Osteoblast (primary cell): ENCODE results near the gene PPP2CA. TPM values are rescaled to one million over a fixed set of nuclear protein-coding genes. Genes with fewer than 3 reads are reported as not detected.

Experiments used
- DNase-seq: peaks from one replicate; pipeline ENCODE4 v3.0.0; 2011; ENCODE audit warnings: low spot score, mixed read lengths; ENCODE audit not compliant: insufficient read length; ENCODE audit errors: missing footprints
- H2AFZ ChIP-seq: 2 replicates; pipeline ENCODE4 v1.6.0; 2011; ENCODE audit warnings: mild to moderate bottlenecking, low read length
- H3K27ac ChIP-seq: 2 replicates; pipeline ENCODE4 v1.5.1; 2011; ENCODE audit warnings: mild to moderate bottlenecking, low read depth, low read length, moderate library complexity
- H3K27me3 ChIP-seq: 2 replicates; pipeline ENCODE4 v1.6.0; 2012; ENCODE audit warnings: mild to moderate bottlenecking, control low read depth, inconsistent platforms, low read length, moderate library complexity; ENCODE audit not compliant: insufficient read depth
- H3K36me3 ChIP-seq: 2 replicates; pipeline ENCODE4 v1.5.1; 2011; ENCODE audit warnings: mild to moderate bottlenecking, low read length, control low read depth, moderate library complexity; ENCODE audit not compliant: insufficient read depth
- H3K4me1 ChIP-seq: 2 replicates; pipeline ENCODE4 v1.5.1; 2011; ENCODE audit warnings: mild to moderate bottlenecking, low read length, control low read depth, moderate library complexity; ENCODE audit not compliant: insufficient read depth
- H3K4me2 ChIP-seq: 2 replicates; pipeline ENCODE4 v1.6.0; 2011; ENCODE audit warnings: mild to moderate bottlenecking, low read length; ENCODE audit not compliant: insufficient read depth
- H3K4me3 ChIP-seq: fragments of 200-600 bp; sonication (generic); 3 replicates; pipeline ENCODE4 v1.5.1; 2012; ENCODE audit warnings: mild to moderate bottlenecking, low read length, inconsistent platforms; ENCODE audit not compliant: insufficient read depth
- H3K79me2 ChIP-seq: 2 replicates; pipeline ENCODE4 v1.6.0; 2012; ENCODE audit warnings: mild to moderate bottlenecking, low read length, control low read depth, inconsistent platforms; ENCODE audit not compliant: insufficient read depth
- H3K9me3 ChIP-seq: 2 replicates; pipeline ENCODE4 v1.5.1; 2011; ENCODE audit warnings: low read depth, low read length, control low read depth
- H4K20me1 ChIP-seq: 2 replicates; pipeline ENCODE4 v1.6.0; 2012; ENCODE audit warnings: mild to moderate bottlenecking, low read length, control low read depth; ENCODE audit not compliant: insufficient read depth
- total RNA-seq: library from RNA; depleted of rRNA; stranded (reverse); fragments of >200 nt; gene quantifications from 2 replicates; pipeline ENCODE4 v1.2.3, GENCODE V29; 2012
- TF ChIP-seq, protein P1 (sequence below): IDR thresholded peaks from 2 replicates; pipeline ENCODE4 v1.5.1; 2011; ENCODE audit warnings: mild to moderate bottlenecking, low read depth, low read length, moderate library complexity; ENCODE audit errors: extremely low read depth

PPP2CA gene
- total RNA-seq, 1 donor: 55.4 TPM

DNA sequence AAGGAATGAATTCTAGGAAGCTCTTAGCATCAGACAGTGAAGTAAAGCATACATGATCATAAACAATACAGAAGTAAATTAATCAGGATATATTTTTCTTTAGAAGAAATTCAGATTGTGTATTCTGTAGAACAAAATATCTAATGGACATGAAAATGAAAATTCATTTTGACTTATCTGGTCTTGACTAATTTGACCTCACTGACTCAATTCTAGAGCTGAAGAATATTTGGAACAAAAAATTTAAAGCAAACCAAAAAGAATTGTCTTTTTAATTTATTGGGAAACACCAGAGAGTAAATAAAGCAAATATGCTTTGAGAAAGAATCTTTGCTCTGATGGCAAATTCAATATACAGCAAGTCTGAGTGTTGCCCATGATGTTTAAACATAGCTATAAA is 2.8 kb upstream of the PPP2CA start:
- no peak overlapping the region for H3K4me3 ChIP-seq
- no peaks in the 10 kb centered on the region for H3K27me3 ChIP-seq
- H3K79me2 ChIP-seq: peaks cover 30% of the 10 kb centered on the region
- H3K9me3 ChIP-seq: no peaks in the 10 kb centered on the region
- no peak overlapping the region for H3K27ac ChIP-seq
- no peak overlapping the region for H3K4me2 ChIP-seq
- no peak overlapping the region for H2AFZ ChIP-seq
- H3K36me3 ChIP-seq: no peaks in the 10 kb centered on the region
- TF ChIP-seq, protein P1, sequence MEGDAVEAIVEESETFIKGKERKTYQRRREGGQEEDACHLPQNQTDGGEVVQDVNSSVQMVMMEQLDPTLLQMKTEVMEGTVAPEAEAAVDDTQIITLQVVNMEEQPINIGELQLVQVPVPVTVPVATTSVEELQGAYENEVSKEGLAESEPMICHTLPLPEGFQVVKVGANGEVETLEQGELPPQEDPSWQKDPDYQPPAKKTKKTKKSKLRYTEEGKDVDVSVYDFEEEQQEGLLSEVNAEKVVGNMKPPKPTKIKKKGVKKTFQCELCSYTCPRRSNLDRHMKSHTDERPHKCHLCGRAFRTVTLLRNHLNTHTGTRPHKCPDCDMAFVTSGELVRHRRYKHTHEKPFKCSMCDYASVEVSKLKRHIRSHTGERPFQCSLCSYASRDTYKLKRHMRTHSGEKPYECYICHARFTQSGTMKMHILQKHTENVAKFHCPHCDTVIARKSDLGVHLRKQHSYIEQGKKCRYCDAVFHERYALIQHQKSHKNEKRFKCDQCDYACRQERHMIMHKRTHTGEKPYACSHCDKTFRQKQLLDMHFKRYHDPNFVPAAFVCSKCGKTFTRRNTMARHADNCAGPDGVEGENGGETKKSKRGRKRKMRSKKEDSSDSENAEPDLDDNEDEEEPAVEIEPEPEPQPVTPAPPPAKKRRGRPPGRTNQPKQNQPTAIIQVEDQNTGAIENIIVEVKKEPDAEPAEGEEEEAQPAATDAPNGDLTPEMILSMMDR: no peak
- H4K20me1 ChIP-seq: peaks cover 17% of the 10 kb centered on the region
- H3K4me1 ChIP-seq: peaks cover 14% of the 10 kb centered on the region
- no peak for DNase-seq

DNA sequence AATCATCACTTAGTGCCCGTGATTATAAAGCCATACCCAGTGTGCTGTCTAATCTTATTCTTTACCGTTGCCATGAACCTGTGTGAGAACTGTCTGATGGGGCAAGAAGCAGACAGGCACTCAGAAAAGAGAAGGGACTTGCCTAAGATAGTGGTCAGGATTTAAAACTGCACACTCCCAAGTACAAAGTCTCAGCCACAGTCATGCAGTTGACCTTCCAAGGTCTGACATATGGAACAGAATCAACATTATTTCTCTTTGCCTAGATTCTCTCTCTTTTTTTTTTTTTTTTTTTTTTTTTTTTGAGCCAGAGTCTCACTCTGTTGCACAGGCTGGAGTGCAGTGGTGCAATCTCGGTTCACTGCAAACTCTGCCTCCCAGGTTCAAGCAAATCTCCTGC is 1.9 kb upstream of the PPP2CA start:
- Histone ChIP-seq H3K27ac (no peak overlapping the region), H3K9me3 (no peaks in the 10 kb centered on the region), H3K27me3 (no peaks in the 10 kb centered on the region), H3K4me1 (peaks cover 22% of the 10 kb centered on the region), H2AFZ (no peak overlapping the region), H4K20me1 (peaks cover 25% of the 10 kb centered on the region), H3K79me2 (peaks cover 38% of the 10 kb centered on the region), H3K4me3 (no peak overlapping the region), H3K4me2 (no peak overlapping the region), H3K36me3 (no peaks in the 10 kb centered on the region)
- TF ChIP-seq, protein P1: no peak
- no peak for DNase-seq

DNA sequence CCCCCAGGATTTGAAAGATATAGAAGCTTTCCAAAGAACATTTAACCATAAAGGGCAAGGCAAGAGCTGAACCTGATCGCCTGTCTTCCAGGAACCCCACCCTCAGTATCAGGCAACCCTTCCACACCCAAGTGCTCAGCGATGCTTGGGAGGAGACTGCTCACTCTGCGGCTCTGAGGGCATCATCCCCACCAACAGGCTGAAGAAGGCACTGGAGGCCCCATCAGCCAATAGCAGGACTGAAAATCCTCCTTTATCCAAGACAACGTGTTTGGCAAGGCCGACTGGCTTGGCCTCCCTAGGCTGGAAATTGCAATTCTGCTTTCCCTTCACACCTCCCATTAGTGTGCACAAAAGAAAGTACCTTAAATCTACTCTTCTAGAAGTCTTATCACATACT is 1.4 kb upstream of the PPP2CA start:
- no peak for DNase-seq
- H3K4me2 ChIP-seq: peak overlapping the region; percentile 93

DNA sequence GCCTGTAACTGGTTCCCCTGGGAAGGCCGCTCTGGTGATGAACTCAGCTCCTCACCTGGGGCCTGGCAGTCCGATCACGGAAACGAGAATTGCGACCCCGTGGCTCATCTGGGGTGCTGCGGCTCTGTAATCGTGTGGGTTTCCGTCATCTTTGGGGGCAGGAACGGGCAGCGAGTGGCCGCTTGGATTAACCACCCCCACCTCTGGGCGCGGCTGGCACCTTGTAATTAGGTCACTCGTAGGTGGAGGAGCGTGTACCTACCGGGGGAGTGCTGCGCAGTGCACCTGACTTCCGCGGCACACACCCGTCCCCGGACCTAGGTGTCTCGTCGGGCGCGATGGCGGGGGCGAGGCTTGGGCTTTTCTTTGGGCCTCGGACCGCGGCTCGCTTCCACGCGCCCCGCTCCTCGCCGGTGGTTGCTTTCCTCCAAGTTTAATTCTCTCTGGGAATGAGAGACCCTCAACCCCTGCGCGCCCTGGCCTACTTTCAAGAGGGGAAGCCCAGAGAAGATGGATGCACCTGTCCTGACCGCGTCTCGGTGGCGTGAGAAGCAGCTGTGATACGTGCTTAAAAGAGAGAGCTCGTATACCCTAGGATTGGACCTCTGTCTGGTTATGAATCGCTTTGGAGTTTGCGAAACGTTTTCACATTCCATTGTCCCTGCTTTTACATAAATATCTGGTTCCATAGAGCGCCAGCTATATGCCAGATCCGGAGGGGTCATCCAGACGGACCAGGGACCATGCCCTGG is 744 bp upstream of the PPP2CA start:
- TF ChIP-seq, protein P1: no peak
- DNase-seq: no peak
- Histone ChIP-seq H4K20me1 (peaks cover 35% of the 10 kb centered on the region), H3K36me3 (no peaks in the 10 kb centered on the region), H3K4me3 (peak overlapping the region; percentile 95), H2AFZ (peak overlapping the region; percentile 99), H3K79me2 (peaks cover 50% of the 10 kb centered on the region), H3K4me2 (peak overlapping the region; percentile 93), H3K27me3 (no peaks in the 10 kb centered on the region), H3K9me3 (no peaks in the 10 kb centered on the region), H3K27ac (peak overlapping the region; percentile 85), H3K4me1 (peaks cover 29% of the 10 kb centered on the region)

More for the DNA sequence above, 1.4 kb upstream of the PPP2CA start:
- Histone ChIP-seq H3K4me3 (peak overlapping the region; percentile 95), H4K20me1 (peaks cover 30% of the 10 kb centered on the region), H3K27ac (no peak overlapping the region), H3K4me1 (peaks cover 27% of the 10 kb centered on the region), H2AFZ (peak overlapping the region; percentile 99), H3K79me2 (peaks cover 44% of the 10 kb centered on the region), H3K36me3 (no peaks in the 10 kb centered on the region), H3K9me3 (no peaks in the 10 kb centered on the region), H3K27me3 (no peaks in the 10 kb centered on the region)
- TF ChIP-seq, protein P1: no peak
